ENCODE measurements around the gene EP400. TPM values are rescaled to one million over a fixed set of nuclear protein-coding genes. Genes with fewer than 3 reads are reported as not detected.
"Not testable (repeated sequence)": the region's sequence is repeated elsewhere in the genome, so short reads cannot be mapped to it uniquely, and the experiment has no call there.

The EP400 gene
- total RNA-seq, 2 experiments from 2014 or later: 42.2 to 43.4 TPM

- POLR2A ChIA-PET: interaction anchor here (0.9 to 1.2 kb wide), 2 partner anchors 12 to 13 kb away, joined by 4 read pairs; no protein-coding TSS in a partner anchor
- no peaks in the 10 kb centered on the region for H3K27me3 Mint-ChIP-seq
- DNase-seq: no peak
- peaks cover 42% of the 10 kb centered on the region for H3K36me3 Mint-ChIP-seq (ENCODE audit: low read depth)
- CTCF ChIA-PET: no interaction called here
- H3K27ac Mint-ChIP-seq: no peak overlapping the region
- peaks cover 6% of the 10 kb centered on the region for H3K4me1 Mint-ChIP-seq
- H3K4me3 Mint-ChIP-seq: no peak overlapping the region
- no peaks in the 10 kb centered on the region for H3K9me3 Mint-ChIP-seq
These were observed 7.1 kb upstream of the EP400 start for GRCh38 chr12:131942671-131943070.

- CTCF ChIA-PET: no interaction called here
- H3K27me3 Mint-ChIP-seq: no peaks in the 10 kb centered on the region
- no peak for DNase-seq
- H3K27ac Mint-ChIP-seq: no peak overlapping the region
- H3K9me3 Mint-ChIP-seq: no peaks in the 10 kb centered on the region
- POLR2A ChIA-PET: interaction anchor here (1.2 kb wide), 1 partner anchor 13 kb away, joined by 4 read pairs; no protein-coding TSS in a partner anchor
- peaks cover 12% of the 10 kb centered on the region for H3K4me1 Mint-ChIP-seq
- peaks cover 38% of the 10 kb centered on the region for H3K36me3 Mint-ChIP-seq (ENCODE audit: low read depth)
- H3K4me3 Mint-ChIP-seq: no peak overlapping the region
These were observed 6.4 kb upstream of the EP400 start for GRCh38 chr12:131943389-131943788.

- Mint-ChIP-seq H3K9me3 (no peaks in the 10 kb centered on the region), H3K27me3 (no peaks in the 10 kb centered on the region), H3K4me3 (no peak overlapping the region), H3K27ac (no peak overlapping the region), H3K4me1 (peaks cover 17% of the 10 kb centered on the region), H3K36me3 (ENCODE audit: low read depth) (peaks cover 37% of the 10 kb centered on the region)
- no peak for DNase-seq
- CTCF ChIA-PET: no interaction called here
- POLR2A ChIA-PET: interaction anchor here (1.2 kb wide), 1 partner anchor 14 kb away, joined by 4 read pairs; no protein-coding TSS in a partner anchor
These were observed 5.9 kb upstream of the EP400 start for GRCh38 chr12:131943876-131944275.

GRCh38 chr12:131944601-131945251 is 5.0 kb upstream of the EP400 start:
- Mint-ChIP-seq H3K36me3 (ENCODE audit: low read depth) (peaks cover 28% of the 10 kb centered on the region), H3K4me3 (no peak overlapping the region), H3K27ac (no peak overlapping the region), H3K9me3 (no peaks in the 10 kb centered on the region), H3K27me3 (no peaks in the 10 kb centered on the region), H3K4me1 (peaks cover 22% of the 10 kb centered on the region)
- no peak for DNase-seq
- ChIA-PET CTCF (no interaction called here), POLR2A (interaction anchor here (1.2 to 1.3 kb wide), 2 partner anchors 8 to 14 kb away, joined by 4 to 5 read pairs; no protein-coding TSS in a partner anchor)

- no peak overlapping the region for H3K27ac Mint-ChIP-seq
- H3K4me1 Mint-ChIP-seq: peaks cover 29% of the 10 kb centered on the region
- no peak overlapping the region for H3K4me3 Mint-ChIP-seq
- POLR2A ChIA-PET: no interaction called here
- no peaks in the 10 kb centered on the region for H3K9me3 Mint-ChIP-seq
- no peaks in the 10 kb centered on the region for H3K27me3 Mint-ChIP-seq
- DNase-seq: no peak
- CTCF ChIA-PET: no interaction called here
- H3K36me3 Mint-ChIP-seq (ENCODE audit: low read depth): peaks cover 15% of the 10 kb centered on the region
These were observed 3.0 kb upstream of the EP400 start for GRCh38 chr12:131946757-131947156.

GRCh38 chr12:131947482-131948027 is 2.2 kb upstream of the EP400 start:
- H3K27me3 Mint-ChIP-seq: no peaks in the 10 kb centered on the region
- no peaks in the 10 kb centered on the region for H3K9me3 Mint-ChIP-seq
- ChIA-PET CTCF (no interaction called here), POLR2A (no interaction called here)
- peaks cover 17% of the 10 kb centered on the region for H3K36me3 Mint-ChIP-seq (ENCODE audit: low read depth)
- DNase-seq: no peak
- peak overlapping the region; percentile 86 for H3K27ac Mint-ChIP-seq
- H3K4me3 Mint-ChIP-seq: no peak overlapping the region
- H3K4me1 Mint-ChIP-seq: peaks cover 32% of the 10 kb centered on the region

- Mint-ChIP-seq H3K4me3 (peak overlapping the region; percentile 75), H3K9me3 (no peaks in the 10 kb centered on the region), H3K4me1 (peaks cover 39% of the 10 kb centered on the region), H3K36me3 (ENCODE audit: low read depth) (peaks cover 15% of the 10 kb centered on the region), H3K27ac (peak overlapping the region; percentile 86), H3K27me3 (no peaks in the 10 kb centered on the region)
- ChIA-PET CTCF (no interaction called here), POLR2A (interaction anchor here (1.5 to 3.0 kb wide), 2 partner anchors 19 to 52 kb away, joined by 3 to 34 read pairs; partner anchors contain the start of gene PUS1)
- no peak for DNase-seq
These were observed 1.5 kb upstream of the EP400 start for GRCh38 chr12:131948166-131948712.

- H3K4me1 Mint-ChIP-seq: peaks cover 41% of the 10 kb centered on the region
- H3K4me3 Mint-ChIP-seq: peak overlapping the region; percentile 75
- CTCF ChIA-PET: interaction anchor here (1.0 to 1.8 kb wide), 2 partner anchors 19 to 844 kb away, joined by 3 to 7 read pairs; no protein-coding TSS in a partner anchor
- not testable (repeated sequence) for H3K9me3 Mint-ChIP-seq, DNase-seq, H3K27me3 Mint-ChIP-seq
- POLR2A ChIA-PET: interaction anchor here (0.6 to 3.0 kb wide), 5 partner anchors 9 to 238 kb away, joined by 3 to 34 read pairs (median 4); partner anchors contain the start of genes PUS1 and SFSWAP
- H3K27ac Mint-ChIP-seq: peak overlapping the region; percentile 86
- H3K36me3 Mint-ChIP-seq (ENCODE audit: low read depth): peaks cover 12% of the 10 kb centered on the region
These were observed 870 bp upstream of the EP400 start for GRCh38 chr12:131948713-131949430.

- Mint-ChIP-seq H3K27ac (peak overlapping the region; percentile 92), H3K36me3 (ENCODE audit: low read depth) (peaks cover 6% of the 10 kb centered on the region), H3K27me3 (no peaks in the 10 kb centered on the region), H3K4me1 (peaks cover 41% of the 10 kb centered on the region), H3K9me3 (no peaks in the 10 kb centered on the region), H3K4me3 (peak overlapping the region; percentile 91)
- CTCF ChIA-PET: interaction anchor here (0.6 to 1.8 kb wide), 3 partner anchors 20 to 846 kb away, joined by 3 to 7 read pairs (median 3); no protein-coding TSS in a partner anchor
- DNase-seq: peak; percentile 44
- POLR2A ChIA-PET: interaction anchor here (1.2 to 3.0 kb wide), 3 partner anchors 13 to 240 kb away, joined by 4 to 34 read pairs (median 5); partner anchors contain the start of genes PUS1 and SFSWAP
These were observed 606 bp downstream of the EP400 start for GRCh38 chr12:131950182-131950913.

- H3K4me1 Mint-ChIP-seq: peaks cover 44% of the 10 kb centered on the region
- not testable (repeated sequence) for DNase-seq, H3K9me3 Mint-ChIP-seq, H3K27ac Mint-ChIP-seq, H3K4me3 Mint-ChIP-seq, H3K27me3 Mint-ChIP-seq
- ChIA-PET POLR2A (interaction anchor here (1.3 kb wide), 1 partner anchor 12 kb away, joined by 3 read pairs; no protein-coding TSS in a partner anchor), CTCF (interaction anchor here (1.3 kb wide), 1 partner anchor 9 kb away, joined by 4 read pairs; no protein-coding TSS in a partner anchor)
- H3K36me3 Mint-ChIP-seq (ENCODE audit: low read depth): peaks cover 11% of the 10 kb centered on the region
These were observed 4.1 kb downstream of the EP400 start for GRCh38 chr12:131953810-131954209.

GRCh38 chr12:131954460-131954859 is 4.7 kb downstream of the EP400 start:
- peaks cover 11% of the 10 kb centered on the region for H3K36me3 Mint-ChIP-seq (ENCODE audit: low read depth)
- CTCF ChIA-PET, POLR2A ChIA-PET, H3K4me3 Mint-ChIP-seq, H3K27ac Mint-ChIP-seq, H3K27me3 Mint-ChIP-seq, DNase-seq, H3K9me3 Mint-ChIP-seq: not testable (repeated sequence)
- H3K4me1 Mint-ChIP-seq: peaks cover 44% of the 10 kb centered on the region

GRCh38 chr12:131959116-131959515 is 9.4 kb downstream of the EP400 start:
- CTCF ChIA-PET: no interaction called here
- DNase-seq: no peak
- Mint-ChIP-seq H3K4me1 (peaks cover 47% of the 10 kb centered on the region), H3K27ac (no peak overlapping the region), H3K9me3 (no peaks in the 10 kb centered on the region), H3K36me3 (ENCODE audit: low read depth) (peaks cover 24% of the 10 kb centered on the region), H3K4me3 (no peak overlapping the region), H3K27me3 (no peaks in the 10 kb centered on the region)
- POLR2A ChIA-PET: no interaction called here
